NCI-H2171 treated with DMSO at 0.1 percent for 48 hours (cell line): ENCODE measurements around the gene CDKL1.

ENCODE experiments used
- DNase-seq: peaks from one replicate; lab custom pipeline; 2025; lab: John Stamatoyannopoulos, UW

Gene CDKL1

DNA sequence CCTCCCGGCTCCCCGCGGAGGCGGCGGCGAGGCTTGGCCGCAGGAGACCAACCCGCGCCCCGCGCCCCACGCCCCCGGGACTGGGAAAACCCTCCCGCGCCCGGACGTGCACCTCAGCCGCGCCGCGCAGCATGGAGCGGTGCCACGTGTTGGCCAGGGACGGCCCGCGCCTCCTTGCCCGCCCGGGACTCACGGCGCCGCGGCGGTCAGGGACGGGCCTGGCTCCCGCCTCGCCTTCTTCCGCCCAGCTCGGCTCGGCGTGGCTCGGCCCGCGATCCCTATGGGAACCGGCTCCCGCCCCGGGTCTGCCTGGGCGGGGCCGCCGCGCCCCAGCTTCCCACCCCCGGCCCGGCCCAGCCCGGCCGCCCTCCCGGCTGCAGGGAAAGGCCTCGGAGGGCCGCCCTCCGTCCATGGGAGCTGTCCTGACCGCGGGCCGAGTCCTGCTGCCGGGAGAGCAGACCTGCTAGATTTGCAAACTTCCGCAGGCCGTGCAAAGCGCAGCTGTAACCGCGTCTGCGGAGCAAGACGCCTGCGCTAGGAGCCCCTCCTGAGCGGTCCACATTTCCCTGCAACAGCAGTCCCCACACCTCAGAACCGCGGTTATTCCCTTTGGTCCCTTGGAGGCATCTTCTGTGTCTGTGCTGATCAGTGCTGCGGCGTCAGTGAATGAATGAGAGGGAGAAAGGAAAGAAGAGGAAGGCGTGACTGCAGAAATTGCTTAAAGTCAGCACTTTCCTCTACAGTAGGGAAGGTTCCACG, at the start of gene CDKL1:
Gene CDKL1 (minus strand): TSS at position 251 of the 759 bp plus-strand sequence. CDS start 1,013 bp downstream, outside the sequence.
- DNase-seq = peak; percentile 17

DNA sequence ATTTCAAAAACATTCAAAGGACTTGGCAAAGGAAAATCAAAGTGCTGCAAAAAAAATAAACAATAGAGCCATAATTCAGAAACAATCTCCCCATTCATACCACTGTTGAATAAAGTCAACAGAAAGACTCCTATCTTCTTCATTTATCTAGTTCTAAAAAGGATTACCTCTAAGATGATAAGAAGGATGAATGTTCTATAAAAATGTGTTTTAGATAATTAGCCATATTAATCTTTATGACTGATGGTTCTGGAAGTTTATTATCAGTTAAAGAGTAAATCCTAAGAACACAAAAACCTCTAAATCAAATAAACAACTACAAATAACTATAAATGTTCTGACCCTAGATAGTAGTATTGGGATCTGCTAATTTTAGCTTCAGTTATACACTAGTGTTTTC, 37.8 kb upstream of the CDKL1 start:
- no peak for DNase-seq

DNA sequence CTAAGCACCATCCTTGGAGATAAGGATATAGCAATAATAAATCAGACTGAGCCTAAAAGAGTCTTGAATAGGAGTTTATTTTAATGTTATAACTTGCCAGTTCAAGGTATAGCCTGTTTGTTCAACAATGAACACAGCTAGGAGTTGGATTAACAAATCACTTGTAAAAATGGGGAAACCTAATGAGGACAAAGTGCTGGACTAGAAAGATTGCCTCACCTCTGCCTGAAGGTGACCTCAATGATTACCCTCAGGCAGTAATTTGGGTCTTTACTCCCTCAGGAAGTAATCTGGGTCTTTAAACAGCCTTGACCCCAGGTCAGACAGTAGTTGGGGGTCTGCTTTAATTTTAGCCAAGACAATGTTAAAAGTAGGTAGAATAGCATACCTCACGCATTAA, 35.5 kb upstream of the CDKL1 start:
- no peak for DNase-seq

- no peak for DNase-seq
Measured at GRCh38 chr14:50425816-50426215, 29.1 kb upstream of the CDKL1 start.

DNA sequence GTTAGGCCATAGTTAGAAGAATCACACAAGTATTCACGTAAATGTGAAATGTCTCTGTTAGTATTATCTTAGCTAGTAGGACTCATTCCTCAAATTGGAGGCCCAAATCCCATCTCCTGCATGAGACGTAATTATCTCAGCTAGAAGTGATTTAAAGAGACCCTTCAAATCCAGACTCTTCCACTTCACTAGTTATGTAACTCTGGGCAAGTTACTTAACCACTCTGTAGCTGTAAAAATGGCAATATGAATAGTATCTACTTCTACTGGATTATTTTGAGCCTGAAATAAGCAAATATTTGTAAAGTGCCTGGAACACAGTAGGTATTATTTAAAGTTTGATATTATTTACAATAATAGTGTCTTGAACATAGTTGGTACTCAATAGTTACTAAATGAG, 28.4 kb upstream of the CDKL1 start:
- DNase-seq = no peak

GRCh38 chr14:50423529-50423928, 26.8 kb upstream of the CDKL1 start:
- no peak for DNase-seq

GRCh38 chr14:50421499-50421898, 24.8 kb upstream of the CDKL1 start:
- DNase-seq = no peak

GRCh38 chr14:50417853-50418252, 21.2 kb upstream of the CDKL1 start:
- no peak for DNase-seq

GRCh38 chr14:50410921-50411320, 14.2 kb upstream of the CDKL1 start:
- no peak for DNase-seq

DNA sequence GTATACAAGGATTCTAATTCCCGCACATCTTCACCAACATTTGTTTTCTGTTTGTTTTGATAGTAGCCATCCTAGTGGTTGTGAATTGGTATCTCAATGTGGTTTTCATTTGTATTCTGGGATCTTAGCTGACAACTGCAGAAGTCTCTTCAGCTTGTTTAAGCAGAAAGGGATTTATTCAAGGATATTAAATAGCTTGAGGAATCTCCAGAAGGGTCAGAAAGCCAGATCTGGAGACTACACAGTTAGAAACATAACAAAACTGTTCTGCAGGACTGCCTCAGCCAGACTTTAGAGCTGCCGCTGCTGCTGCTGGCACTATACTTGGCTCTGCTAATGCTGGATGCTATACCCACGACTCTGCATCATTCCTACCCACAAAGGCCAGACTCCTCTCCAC, 13.4 kb upstream of the CDKL1 start:
- DNase-seq = no peak

- no peak for DNase-seq
Measured at GRCh38 chr14:50407111-50407812, 10.6 kb upstream of the CDKL1 start.

GRCh38 chr14:50403419-50403818, 6.7 kb upstream of the CDKL1 start:
- DNase-seq = peak; percentile 90

DNA sequence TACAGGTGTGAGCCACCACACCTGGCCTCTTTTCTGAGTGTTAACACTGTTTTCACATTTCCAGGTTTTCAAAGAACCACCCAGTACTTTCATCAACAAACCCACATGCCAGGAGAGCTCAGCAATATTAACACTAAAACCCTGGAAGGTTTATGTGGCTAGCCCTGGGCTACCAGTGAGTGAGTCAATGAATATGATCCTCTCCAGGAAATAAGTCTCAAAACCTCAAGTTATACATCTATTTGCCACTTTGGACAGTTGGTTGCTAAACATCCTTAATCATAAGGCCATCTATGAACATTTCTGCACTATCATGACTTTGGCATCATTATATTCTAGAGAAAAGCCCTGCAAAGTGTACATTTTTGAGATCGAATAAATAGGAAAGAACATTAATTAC, 6.3 kb upstream of the CDKL1 start:
- no peak for DNase-seq

GRCh38 chr14:50400461-50400860, 3.8 kb upstream of the CDKL1 start:
- DNase-seq = no peak

DNA sequence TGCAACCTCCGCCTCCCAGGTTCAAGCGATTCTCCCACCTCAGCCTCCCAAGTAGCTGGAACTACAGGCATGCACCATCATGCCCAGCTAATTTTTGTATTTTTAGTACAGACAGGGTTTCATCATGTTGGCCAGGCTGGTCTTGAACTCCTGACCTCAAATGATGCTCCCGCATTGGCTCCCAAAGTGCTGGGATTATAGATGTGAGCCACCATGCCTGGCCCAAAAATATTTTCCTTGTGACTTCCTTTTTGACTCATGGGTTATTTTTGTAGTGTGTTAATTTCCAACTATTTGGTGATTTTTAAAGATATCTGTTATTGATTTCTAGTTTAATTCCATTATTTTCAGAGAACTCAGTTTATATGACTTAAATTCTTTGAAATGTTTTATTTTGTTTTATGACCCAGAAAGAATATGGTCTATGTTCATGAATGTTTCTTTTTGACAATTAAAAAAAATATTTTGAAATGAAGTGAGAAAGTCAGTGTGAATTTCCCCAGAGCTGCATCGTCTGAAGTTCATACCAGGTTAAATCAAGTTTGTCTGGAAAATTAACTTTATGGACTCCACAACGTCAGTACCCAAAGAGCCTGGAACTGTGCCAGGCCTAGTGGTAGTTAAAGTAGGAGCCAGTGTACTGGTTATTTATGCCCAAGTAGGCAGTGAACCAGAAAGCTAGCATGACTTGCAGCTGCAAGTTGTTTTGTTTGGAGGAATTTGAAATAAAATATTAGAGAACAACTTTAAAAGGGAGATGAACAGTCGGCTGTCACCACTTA, 2.8 kb upstream of the CDKL1 start:
- DNase-seq = peak; percentile 41

DNA sequence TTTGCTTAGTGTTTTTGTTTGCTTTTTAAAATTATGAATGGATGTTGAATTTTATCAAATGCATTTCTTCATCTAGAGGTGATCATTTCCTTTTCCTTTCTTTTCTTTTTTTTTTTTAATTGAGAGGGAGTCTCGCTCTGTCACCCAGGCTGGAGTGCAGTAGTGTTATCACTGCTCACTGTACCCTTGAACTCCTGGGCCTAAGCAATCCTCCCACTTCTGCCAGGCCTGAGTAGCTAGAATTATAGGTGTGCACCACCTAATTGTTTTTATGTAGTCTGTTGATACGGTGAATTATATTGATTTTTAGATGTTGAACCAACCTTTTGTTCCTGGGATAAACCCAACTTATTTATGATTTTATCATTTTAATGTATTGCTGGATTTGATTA, 1.5 kb upstream of the CDKL1 start:
- DNase-seq = no peak

- no peak for DNase-seq
Measured at GRCh38 chr14:50397390-50398188, 908 bp upstream of the CDKL1 start.

DNA sequence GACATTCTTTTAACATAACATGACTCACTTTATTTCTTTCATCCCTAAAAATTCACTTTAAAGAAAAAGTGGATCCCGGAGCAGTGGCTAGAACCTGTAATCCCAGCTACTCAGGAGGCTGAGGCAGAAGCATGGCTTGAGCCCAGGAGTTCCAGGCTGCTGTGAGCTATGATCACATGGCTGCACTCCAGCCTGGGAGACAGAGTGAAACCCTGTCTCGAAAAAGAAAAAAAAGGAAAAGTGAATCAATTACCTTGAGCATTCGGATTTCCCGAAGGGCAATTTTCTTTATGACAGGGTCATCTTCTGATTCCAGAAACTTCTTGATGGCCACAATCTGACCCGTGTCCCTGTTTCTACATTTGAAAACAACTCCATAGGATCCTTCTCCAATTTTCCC, 1.2 kb downstream of the CDKL1 start:
- DNase-seq = peak; percentile 30

- no peak for DNase-seq
Measured at GRCh38 chr14:50394713-50395112, 2.0 kb downstream of the CDKL1 start.

GRCh38 chr14:50389668-50390441, 6.8 kb downstream of the CDKL1 start:
- no peak for DNase-seq

GRCh38 chr14:50388256-50388931, 8.3 kb downstream of the CDKL1 start:
- DNase-seq = no peak
